Upper lobe of left lung (tissue), 4 donors: ENCODE data around the gene USP47.

Experiments
- CTCF ChIP-seq, 6 experiments: fragments of 450-650 bp in 4 of 6; fragments of 200-600 bp in 2 of 6; sonication (generic) in 2 of 6; IDR thresholded peaks; one replicate each; pipeline ENCODE4 v1.5.1; 2016 to 2019; ENCODE audit warnings: antibody characterized with exemption in 6 of 6
- EP300 ChIP-seq, 4 donors: sonication (generic); formaldehyde crosslinking; IDR thresholded peaks; one replicate each; pipeline ENCODE4 v1.5.1; 2017; ENCODE audit warnings: antibody characterized with exemption in 4 of 4, control low read depth in 2 of 4
- POLR2A ChIP-seq, 4 donors: fragments of 450-650 bp; IDR thresholded peaks; one replicate each; pipeline ENCODE4 v1.5.1; 2016 to 2017; ENCODE audit warnings: antibody characterized with exemption in 4 of 4, mild to moderate bottlenecking in 2 of 4
- POLR2AphosphoS5 ChIP-seq, 2 donors: sonication (generic); formaldehyde crosslinking; IDR thresholded peaks; one replicate each; pipeline ENCODE4 v1.5.1; 2017; ENCODE audit warnings: antibody characterized with exemption in 2 of 2

GRCh38 chr11:11982975-11983374 is 141.2 kb downstream of the USP47 start:
- TF ChIP-seq POLR2AphosphoS5 (IDR thresholded peaks at IDR 0.05) (no peak), CTCF (IDR thresholded peaks at IDR 0.05) (no peak), POLR2A (IDR thresholded peaks at IDR 0.05) (no peak), EP300 (IDR thresholded peaks at IDR 0.05) (no peak)
